Activated gamma-delta T cell treated with Interleukin-2 at 50 U/mL for 16 hours (primary cell): ENCODE results near the gene GNG14.
"Not testable (repeated sequence)": the region's sequence is repeated elsewhere in the genome, so short reads cannot be mapped to it uniquely, and the experiment has no call there.

Source experiments
- DNase-seq: peaks from one replicate; pipeline ENCODE4 v3.0.0-alpha.2; 2020

Gene GNG14

DNA sequence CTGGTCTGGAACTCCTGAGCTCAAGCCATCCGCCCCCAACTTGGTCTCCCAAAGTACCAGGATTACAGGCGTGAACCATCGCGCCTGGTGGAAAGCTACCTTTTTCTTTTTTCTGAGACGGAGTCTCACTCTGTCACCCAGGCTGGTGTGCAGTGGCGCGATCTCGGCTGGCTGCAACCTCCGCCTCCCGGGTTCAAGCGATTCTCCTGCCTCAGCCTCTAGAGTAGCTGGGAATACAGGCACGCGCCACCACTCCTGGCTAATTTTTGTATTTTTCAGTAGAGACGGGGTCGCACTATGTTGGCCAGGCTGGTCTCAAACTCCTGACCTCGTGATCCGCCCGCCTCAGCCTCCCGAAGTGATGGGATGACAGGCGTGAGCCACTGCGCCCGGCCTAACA lies 9.6 kb downstream of the GNG14 start:
- DNase-seq = not testable (repeated sequence)

GRCh38 chr19:12698138-12698537 lies 10.3 kb downstream of the GNG14 start:
- no peak for DNase-seq

DNA sequence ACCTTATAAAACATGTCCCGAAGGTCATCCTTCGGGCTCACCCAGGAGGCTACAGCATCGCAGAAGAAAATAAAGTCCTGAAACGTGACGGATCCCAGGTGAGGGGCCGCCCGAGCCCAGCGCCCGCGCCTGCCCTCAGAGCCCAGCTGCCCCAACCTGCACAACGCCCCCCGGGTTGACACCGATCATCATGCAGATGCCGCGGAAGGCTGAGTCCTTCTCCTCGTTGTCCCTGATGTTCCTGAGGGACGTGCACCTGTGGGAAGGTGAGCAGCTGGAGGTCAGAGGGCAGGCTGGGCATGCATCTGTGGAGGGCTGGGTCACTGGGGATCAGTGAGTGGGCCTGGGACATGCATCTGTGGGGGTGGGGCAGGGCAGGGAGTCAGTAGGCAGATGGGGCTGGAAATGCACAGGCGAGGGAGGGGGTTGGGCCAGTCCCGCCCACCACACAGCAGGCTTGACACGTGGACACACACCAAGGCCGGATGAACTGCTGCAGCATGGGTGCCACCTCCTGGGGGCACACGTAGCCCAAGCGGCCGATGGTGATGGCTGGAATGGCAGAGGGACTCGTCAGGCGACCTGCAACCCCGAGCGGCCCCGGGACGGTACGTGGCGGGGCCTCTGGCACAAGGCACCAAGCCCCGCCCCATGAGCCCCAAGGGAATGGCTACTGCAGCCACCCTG lies 13.9 kb downstream of the GNG14 start:
- DNase-seq = no peak

DNA sequence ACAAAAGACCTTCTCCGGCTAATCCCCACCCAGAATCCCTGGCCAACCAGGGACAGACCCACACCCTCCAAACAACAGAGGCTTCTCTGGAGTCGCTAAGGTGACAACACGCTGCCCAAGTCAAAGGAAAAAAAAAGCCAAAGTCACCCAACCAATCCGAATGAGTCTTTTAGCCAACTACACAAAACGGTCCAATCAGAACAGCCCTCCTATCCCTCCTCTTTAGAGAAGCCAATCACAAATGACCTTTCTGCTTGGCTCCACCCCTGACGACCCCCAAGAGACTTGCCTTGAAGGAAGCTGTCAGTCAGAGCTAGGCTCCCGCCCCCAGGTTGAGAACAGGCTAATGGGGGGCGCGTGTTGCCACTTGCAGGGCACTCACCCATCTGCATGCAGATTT lies 15.2 kb downstream of the GNG14 start:
- DNase-seq = no peak

- no peak for DNase-seq
Measured at GRCh38 chr19:12705169-12705568, 17.4 kb downstream of the GNG14 start.

DNA sequence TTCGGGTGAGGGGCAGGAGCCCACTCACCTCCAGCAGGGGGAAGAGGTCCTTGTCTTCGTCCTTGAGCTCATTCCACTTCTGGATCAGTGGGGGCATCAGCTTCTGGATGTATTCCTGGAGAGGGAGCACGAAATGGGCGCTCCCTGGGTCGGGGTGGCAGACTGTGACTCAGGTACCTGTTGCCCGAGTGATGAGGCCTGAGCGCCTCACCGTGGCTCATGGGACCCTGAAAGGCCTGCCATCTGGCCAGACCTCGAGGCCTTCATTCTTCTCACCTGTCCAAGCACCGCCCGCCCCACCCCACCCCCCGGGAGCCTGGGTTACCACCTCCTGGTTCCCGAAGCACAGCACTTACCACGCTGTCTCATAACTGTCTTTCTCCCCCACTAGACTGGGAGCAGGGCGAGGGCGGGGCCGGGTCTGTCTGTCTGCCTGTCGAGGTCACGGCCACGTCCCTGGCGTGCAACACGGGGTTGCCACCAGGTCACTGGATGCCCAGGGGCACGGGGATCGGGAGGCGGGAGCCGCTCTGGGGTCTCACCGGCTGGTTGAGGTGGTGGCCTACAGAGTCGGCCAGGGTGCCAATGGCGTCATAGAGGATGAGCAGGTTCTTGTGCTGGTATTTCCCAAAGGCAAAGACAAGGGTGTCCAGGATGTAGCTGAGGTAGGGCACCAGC lies 18.0 kb downstream of the GNG14 start:
- no peak for DNase-seq

DNA sequence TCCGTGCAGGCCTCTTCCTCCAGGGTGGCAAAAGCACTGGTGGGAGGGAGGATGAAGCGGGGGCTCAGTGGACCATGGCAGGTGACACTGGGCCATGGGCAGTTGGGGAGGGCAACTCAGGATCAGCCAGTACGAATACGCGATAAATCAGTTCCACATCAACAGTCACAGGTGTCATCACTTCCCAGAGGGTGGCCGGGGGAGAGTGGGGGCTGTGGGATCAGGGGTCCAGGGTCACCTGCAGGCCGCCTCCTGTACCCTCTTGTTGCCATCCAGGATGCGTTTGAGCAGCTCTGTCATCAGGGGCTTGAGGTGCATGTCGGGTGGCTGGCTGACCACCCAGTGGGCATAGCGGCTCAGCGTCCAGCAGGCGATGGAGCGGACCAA lies 18.5 kb downstream of the GNG14 start:
- no peak for DNase-seq

GRCh38 chr19:12708641-12709040 lies 20.8 kb downstream of the GNG14 start:
- DNase-seq = no peak

DNA sequence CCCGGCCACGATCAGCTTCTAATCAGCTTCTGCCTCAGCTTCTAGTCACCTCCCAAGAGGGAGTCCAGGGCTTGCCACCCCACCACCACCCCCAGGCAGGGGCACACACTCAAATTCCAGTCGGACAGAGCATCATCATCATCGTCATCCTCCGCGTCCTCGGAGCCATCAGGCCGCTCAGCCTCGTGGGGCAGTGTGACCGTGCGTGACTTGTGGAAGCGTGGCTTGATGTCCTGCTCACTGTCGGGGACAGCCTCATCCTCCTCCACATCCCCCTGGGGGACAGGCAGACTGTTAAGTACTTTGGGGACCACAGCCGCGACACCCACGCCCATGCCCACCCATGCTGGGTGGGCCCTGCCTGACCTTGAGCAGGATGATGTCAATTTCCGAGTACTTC lies 23.4 kb downstream of the GNG14 start:
- no peak for DNase-seq

- DNase-seq = not testable (repeated sequence)
Measured at GRCh38 chr19:12712077-12712476, 24.3 kb downstream of the GNG14 start.

- DNase-seq = not testable (repeated sequence)
Measured at GRCh38 chr19:12713304-12713703, 25.5 kb downstream of the GNG14 start.

- no peak for DNase-seq
Measured at GRCh38 chr19:12715102-12715501, 27.3 kb downstream of the GNG14 start.

DNA sequence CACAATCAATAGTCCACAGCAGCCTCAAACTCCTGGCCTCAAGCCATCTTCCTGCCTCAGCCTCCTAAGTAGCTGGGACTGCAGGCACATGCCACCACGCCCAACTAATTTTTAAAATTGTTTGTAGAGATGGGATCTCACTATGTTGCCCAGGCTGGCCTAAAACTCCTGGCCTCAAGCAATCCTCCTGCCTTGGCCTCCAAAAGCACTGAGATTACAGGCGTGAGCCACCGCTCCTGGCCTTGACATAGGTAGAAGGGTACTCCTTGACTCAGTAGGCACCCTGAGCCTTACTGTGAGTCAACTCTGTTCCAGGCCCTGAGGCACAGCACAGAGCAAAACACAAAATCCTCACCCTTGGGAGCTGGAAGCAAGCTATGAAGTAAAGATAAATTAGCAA lies 28.1 kb downstream of the GNG14 start:
- DNase-seq = no peak

GRCh38 chr19:12720296-12720695 lies 32.5 kb downstream of the GNG14 start:
- DNase-seq = no peak

DNA sequence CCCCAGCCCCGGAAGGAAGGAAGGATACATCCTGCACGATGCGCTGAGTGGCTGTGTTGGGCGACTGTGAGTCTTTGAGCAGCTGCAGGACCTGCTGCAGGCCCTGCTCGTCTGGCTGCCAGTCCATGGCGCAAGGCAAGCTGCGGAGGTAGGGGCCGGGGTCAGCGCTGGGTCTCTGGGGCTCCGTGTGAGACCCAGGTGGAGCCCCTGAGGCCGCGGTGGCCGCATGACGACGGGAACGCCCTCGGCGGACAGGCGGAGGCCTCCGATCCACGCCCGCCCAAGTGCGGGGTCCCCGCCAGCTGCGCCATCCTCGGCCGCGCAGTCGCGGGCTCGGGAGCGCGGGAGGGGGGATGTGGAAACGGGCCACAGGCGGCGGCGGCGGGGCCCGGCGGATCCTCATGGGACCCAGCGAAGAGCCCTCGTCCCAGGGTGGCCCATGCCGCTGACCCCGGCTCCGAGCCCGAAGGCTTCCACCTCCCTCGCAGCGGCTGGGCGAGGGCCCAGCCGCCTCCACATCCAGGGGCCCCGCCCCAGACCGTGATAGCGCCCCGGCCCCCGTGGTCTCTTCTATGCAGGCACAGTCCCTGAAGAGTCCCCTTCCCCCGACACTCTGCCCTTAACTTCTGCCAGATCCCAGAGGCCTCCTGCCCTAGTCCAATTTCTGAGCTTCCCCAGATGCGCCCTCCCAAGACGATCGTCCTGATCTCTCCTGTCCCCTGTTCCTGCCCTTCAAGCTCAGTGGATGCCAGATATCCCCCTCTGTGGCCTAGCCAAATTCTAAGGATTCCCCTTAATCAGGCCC lies 33.3 kb downstream of the GNG14 start:
- DNase-seq = no peak

- peak; percentile 47 for DNase-seq
Measured at GRCh38 chr19:12721656-12722565, 34.1 kb downstream of the GNG14 start.

GRCh38 chr19:12722566-12723380 lies 35.0 kb downstream of the GNG14 start:
- DNase-seq = peak; percentile 93

DNA sequence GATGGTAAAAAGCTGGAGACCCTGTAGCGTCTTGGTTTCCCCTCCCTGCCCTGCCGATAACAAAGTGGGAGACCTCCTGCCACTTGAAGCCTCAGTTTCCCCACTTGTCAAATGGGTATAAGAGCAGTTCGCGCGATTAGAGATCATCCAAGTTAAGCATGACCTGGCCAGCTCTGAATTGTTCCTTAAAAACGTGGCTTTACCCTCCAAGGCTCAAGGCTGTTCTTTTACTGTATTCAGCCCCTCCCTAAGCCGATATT lies 35.5 kb downstream of the GNG14 start:
- no peak for DNase-seq

DNA sequence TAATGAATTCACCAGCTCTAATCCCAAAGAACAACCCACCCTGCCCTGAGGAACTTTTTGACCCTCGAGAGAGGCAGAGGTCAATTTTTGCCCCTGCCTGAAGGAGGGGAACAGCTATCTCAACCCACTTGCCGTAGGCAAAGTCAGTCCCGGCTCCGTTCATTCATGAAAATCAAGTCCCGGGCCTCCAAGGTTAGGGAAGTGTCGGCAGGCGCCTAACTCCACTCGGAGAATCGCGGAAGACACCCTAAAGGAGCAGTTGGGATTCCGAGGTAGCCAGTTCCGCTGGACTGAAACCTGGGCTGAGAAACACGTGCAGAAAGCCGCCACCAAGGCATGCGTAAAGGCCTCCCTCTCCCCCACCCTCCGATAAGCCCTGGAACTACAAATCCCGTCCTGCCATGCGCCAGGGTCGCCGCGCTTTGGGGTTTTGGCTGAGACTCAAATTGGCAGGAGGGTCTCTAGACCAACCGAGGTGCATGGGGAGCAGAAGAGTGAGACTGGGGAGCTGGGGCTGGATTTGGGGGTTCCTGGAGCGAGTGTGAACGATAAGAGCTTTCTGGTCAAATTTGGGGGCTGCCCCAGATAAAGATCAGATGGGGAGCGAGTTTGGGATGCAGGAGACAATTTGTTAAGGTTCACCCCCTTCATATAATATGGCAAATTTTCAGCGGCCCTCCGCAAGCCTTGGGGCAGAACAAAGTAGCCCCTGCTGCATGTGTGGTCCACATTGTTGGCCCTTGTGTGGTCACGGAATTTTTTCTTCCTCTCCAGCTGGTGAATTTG lies 36.0 kb downstream of the GNG14 start, which contains the start of gene TNPO2:
Gene TNPO2, minus strand, starts transcription at position 292 of the 786 bp plus-strand sequence. CDS start 2,955 bp downstream, outside the sequence.
- peak; percentile 56 for DNase-seq

GRCh38 chr19:12725612-12726011 lies 37.8 kb downstream of the GNG14 start:
- DNase-seq = not testable (repeated sequence)

GRCh38 chr19:12726988-12727316 lies 39.2 kb downstream of the GNG14 start:
- DNase-seq = no peak
